ENCODE data around the gene YTHDF1.
"Not testable (repeated sequence)": the region's sequence is repeated elsewhere in the genome, so short reads cannot be mapped to it uniquely, and the experiment has no call there.

The YTHDF1 gene

GRCh38 chr20:63173552-63174191, 42.3 kb downstream of the YTHDF1 start:
- DNase-seq (ENCODE audit: low read depth, low spot score), result no peak

- DNase-seq (ENCODE audit: low read depth, low spot score), result no peak
Observed at GRCh38 chr20:63172726-63173125, 43.2 kb downstream of the YTHDF1 start.

DNA sequence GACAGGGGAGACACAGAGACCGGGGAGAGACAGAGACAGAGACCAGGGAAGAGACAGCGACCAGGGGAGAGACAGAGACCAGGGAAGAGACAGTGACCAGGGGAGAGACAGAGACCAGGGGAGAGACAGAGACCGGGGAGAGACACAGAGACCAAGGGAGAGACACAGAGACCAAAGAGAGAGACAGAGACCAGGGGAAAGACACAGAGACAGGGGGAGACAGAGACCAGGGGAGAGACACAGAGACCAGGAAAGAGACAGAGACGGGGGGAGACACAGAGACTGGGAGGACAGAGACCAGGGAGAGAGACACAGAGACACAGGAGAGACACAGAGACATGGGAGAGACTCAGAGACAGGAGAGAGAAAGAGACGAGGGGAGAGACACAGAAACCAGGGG, 43.9 kb downstream of the YTHDF1 start:
- no peak for DNase-seq (ENCODE audit: low read depth, low spot score)

- DNase-seq (ENCODE audit: low read depth, low spot score), result no peak
Observed at GRCh38 chr20:63169681-63170080, 46.2 kb downstream of the YTHDF1 start.

GRCh38 chr20:63168861-63169260, 47.1 kb downstream of the YTHDF1 start:
- DNase-seq (ENCODE audit: low read depth, low spot score), result no peak

DNA sequence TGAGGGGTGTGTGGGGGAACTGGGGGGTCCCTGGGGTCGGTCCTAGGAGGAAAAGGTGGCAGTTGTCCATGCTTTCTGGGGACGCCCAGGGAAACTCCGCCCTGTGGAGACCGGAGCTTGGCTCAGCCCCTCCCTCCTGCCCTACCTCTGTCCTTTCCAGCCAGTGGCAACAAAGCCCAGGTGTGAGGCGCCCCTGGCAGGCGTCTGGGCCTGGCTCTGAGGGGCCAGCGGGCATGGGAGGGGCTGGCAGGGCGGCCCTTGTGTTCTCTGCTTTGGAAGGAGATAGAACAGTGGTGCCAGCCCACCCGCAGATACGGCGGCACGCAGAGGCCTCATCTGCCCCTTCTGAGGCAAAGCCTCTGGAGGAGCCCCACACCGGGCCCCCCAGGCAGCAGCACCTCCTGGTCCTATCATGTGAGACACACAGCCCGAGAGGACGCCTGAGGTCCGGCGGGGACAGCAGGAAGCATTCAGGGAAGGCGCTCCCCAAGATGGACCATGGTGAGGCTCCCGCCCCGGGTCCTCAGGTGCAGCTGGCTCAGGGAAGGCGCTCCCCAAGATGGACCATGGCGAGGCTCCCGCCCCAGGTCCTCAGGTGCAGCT, 47.9 kb downstream of the YTHDF1 start:
- DNase-seq (ENCODE audit: low read depth, low spot score), result no peak

- no peak for DNase-seq (ENCODE audit: low read depth, low spot score)
Observed at GRCh38 chr20:63167026-63167917, 48.7 kb downstream of the YTHDF1 start.

GRCh38 chr20:63166193-63167020, 49.5 kb downstream of the YTHDF1 start:
- DNase-seq (ENCODE audit: low read depth, low spot score), result no peak

DNA sequence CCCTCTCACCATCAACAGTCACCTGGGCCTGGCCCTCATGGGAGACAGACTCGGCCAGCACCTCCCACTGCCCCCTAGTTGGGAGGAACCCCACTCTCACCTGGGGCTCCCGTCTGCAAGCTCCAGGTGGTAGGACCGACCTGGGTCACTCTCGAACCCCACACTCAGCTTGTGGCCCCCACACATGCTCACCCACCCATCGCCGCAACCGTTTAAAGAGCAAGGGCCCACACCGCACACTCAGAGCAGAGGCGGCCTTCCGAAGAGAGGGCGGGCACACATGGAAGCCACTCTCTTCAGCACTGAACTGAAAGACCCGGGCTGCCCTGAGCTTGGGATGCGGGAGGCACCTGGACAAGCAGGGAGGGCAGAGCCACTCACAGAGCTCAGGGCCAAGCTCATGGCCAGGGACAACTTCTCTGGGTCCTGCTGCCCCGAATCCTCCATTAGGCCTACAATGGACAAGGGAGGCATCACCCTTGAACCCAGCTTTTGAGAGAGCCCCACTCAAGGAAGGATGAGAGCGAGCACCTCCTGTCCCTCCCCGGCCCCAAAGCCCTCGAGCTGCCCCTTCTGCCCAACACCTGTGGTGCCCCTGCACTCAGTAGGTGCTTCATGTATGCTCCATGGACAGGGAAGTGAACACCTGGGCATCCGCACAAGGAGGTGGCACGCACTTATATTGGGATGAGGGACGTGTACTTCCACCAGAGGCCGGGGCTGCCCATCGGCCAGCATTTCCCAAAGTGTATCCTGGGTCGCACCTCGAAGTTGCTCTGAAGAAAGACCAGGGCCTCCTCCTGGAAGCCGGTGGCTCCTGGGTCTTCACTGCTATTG, 50.4 kb downstream of the YTHDF1 start:
- no peak for DNase-seq (ENCODE audit: low read depth, low spot score)

DNA sequence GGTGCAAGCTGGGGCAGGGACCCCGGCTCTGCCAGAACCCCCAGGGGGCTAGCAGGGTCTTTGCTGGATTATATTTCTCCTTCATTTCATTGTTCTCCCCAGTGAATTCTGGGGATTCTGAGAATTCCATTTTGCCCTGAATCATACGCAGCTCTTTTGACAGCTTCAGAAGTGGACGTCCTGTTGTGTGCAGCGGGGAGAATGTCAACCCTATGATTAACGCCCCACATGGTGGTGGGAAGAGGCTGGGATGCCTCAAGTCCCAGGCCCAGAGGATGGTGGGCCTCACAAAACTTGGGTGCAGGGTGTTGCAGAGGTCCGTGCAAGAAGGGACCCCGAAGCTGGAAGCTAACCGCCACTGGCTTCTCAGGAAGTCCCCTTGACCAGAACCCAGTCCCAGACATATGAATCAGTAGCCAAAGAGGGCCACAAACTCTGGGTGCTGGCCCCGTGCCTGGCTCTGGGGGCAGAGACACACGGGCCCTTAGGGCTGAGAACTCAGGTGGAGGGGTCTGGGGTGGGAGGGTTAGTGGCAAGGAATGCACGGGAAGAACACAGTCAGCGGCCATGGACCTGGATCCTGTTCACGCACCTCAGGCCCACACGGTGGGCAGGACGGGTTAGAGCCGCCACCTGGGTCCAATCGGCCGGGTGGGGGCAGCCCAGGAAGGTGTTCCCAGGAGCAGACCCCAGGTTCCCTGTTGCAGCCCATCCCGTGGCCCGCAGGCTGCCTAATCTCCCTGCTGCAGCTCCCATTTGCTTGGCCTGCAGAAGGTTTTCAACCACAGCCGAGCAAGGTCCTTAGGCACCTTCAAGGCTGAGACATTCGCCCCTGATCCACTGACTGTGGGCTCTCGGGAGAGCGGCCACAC, 51.2 kb downstream of the YTHDF1 start:
- no peak for DNase-seq (ENCODE audit: low read depth, low spot score)

DNA sequence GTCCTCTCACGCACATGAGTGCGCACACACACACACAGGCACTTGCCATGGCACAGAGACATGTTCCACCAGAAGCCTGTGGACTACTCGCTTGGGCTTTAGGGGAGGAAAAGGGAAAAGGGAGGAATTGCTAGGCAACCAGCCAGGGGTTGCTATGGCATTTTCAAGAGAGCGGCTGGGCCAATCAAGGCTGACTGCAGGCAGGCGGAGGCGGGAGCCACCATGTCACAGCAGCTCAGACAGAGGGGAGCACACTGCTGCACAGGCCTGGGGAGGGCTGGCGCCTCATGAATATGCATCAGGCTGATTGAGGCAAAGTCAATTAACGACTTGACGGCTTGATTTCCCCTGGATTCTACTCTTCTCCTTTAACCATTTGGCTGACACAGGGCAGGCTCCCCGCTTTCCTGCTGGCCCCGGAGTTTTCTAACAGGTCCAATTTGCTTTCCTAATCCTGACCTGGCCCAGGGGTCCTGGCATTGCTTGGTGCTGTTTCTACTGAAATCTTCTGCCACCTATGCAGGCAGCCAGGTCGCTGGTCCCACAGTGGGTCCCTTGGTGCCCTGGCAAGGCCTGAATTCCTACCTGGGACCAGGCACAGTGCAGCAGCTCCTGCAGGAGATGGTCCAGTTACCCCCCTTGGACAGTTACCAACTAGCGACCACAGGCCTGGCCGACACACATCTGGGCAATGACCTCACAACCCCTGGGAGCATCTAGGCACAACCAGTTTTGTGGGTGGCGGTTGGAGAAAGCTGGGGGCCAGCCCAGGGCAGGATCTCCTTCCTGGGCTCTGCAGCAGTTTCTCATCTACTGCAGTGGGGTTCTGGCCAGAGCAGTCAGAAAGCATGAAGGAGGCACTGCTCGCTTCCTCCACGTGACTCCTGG, 52.1 kb downstream of the YTHDF1 start:
- no peak for DNase-seq (ENCODE audit: low read depth, low spot score)

GRCh38 chr20:63163171-63163570, 52.8 kb downstream of the YTHDF1 start:
- no peak for DNase-seq (ENCODE audit: low read depth, low spot score)

GRCh38 chr20:63162206-63162795, 53.6 kb downstream of the YTHDF1 start:
- DNase-seq (ENCODE audit: low read depth, low spot score), result no peak

DNA sequence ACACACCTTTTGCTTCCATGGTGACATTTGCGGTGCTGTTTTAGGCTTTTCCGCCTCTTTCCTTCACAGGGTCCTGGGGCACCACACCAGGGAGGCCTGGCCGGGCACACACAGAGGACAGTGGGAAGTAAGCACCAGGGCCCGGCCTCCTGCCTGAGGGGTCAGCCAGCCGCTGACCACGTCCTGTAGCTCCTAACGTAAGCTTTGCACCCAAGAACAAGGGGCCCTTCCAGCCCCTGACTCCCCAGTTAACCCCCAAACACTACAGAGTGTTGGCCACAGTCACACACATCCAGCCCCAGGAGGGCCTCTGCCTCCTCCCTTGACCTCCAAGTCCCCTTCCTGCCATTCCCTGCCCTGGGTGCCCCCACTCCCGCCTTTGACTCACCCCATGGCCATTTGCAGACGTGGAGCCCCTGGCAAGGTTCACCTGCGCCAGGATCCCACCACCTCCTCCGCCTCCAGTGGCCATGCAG, 54.7 kb downstream of the YTHDF1 start:
- no peak for DNase-seq (ENCODE audit: low read depth, low spot score)

DNA sequence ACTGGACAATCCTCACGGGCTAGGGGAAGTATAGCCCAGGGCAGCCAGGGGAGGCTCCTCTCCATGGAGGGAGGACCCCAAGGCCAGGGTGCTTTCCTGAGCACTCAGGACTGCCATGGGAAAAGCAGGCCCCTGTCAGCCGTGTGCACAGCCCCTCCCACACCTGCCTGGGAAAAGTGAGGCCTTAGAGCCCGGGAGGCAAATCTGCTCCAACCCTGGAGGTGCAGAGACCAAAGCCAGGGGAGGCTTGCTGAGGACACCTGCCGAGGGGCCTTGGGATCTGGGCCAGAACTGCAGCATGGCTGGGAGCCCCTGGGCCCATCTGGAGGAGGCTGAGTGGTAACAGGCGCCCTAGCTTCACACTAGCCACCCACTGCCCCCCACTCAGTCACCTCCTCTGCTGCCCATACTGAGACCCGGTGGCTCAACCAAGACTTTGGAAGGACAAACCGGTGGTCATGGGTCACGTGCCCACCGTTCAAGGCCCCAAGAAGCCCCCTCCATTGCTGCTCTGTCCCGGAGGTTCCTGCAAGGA, 55.2 kb downstream of the YTHDF1 start:
- DNase-seq (ENCODE audit: low read depth, low spot score), result no peak

GRCh38 chr20:63159826-63160640, 55.9 kb downstream of the YTHDF1 start:
- no peak for DNase-seq (ENCODE audit: low read depth, low spot score)

DNA sequence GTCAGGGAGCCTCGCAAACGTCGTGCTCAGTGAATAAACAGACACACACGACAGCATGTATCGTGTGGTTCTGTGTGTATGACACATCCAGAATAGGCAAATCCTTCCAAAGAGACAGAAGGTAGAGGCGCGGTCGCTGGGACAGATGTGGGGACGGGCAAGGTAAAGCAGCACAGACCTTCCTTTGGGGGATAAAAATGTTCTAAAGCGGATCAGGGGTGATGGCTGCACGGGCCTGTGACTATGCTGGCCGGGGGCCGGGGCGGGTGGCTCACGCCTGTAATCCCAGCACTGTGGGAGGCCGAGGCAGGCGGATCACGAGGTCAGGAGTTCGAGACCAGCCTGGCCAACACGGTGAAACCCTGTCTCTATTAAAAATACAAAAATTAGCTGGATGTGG, 56.7 kb downstream of the YTHDF1 start:
- not testable (repeated sequence) for DNase-seq (ENCODE audit: low read depth, low spot score)

Measured in astrocyte of the hippocampus (primary cell).